Spinal cord (tissue), 10 donors: ENCODE measurements around the gene PGF. TPM values are rescaled to one million over a fixed set of nuclear protein-coding genes. Genes with fewer than 3 reads are reported as not detected.
A peak's percentile ranks its signal among the peaks of the same experiment; 100 is the strongest.

Experiments used
- DNase-seq, 6 donors: peaks; one replicate each; pipeline versions ENCODE4 v3.0.0 to v3.0.0-alpha.2; 2013 to 2015; ENCODE audit warnings: low spot score in 6 of 6, low read depth in 4 of 6
- H3K27ac ChIP-seq: one replicate; pipeline ENCODE4 v1.5.1; 2013; ENCODE audit warnings: low read depth, low read length, control low read depth
- H3K27me3 ChIP-seq: one replicate; pipeline ENCODE4 v1.6.1; 2013; ENCODE audit warnings: low read length; ENCODE audit not compliant: control insufficient read depth, insufficient read depth
- H3K36me3 ChIP-seq: one replicate; pipeline ENCODE4 v1.6.1; 2013; ENCODE audit warnings: low read length; ENCODE audit not compliant: control insufficient read depth, insufficient read depth
- H3K4me1 ChIP-seq: one replicate; pipeline ENCODE4 v1.6.1; 2013; ENCODE audit warnings: low read length; ENCODE audit not compliant: control insufficient read depth, insufficient read depth
- H3K4me3 ChIP-seq: one replicate; pipeline ENCODE4 v1.5.1; 2013; ENCODE audit warnings: low read depth, low read length, control low read depth
- H3K9me3 ChIP-seq: one replicate; pipeline ENCODE4 v1.6.1; 2013; ENCODE audit warnings: low read length; ENCODE audit not compliant: control insufficient read depth, insufficient read depth
- WGBS: methylation state at CpG from one replicate; pipeline ENCODE4 v1.1.5; 2013; ENCODE audit warnings: missing lambda C conversion rate; ENCODE audit not compliant: insufficient coverage; 5-methylcytosine and 5-hydroxymethylcytosine counted together
- polyA plus RNA-seq, 2 donors: library from polyadenylated mRNA; unstranded; fragments of 120-200 nt; gene quantifications; one replicate each; pipeline ENCODE4 v1.2.1, GENCODE V29; 2013; ENCODE audit not compliant: insufficient read length in 2 of 2
- total RNA-seq, 2 donors: library from RNA; depleted of rRNA in 1 of 2; stranded (reverse); fragments of 120-200 nt in 1 of 2; fragments of >200 nt in 1 of 2; gene quantifications; one replicate each; pipeline versions ENCODE4 v1.2.3 to v1.2.4, GENCODE V29; 2013 to 2014
- donor health status: healthy.

Gene PGF
- total and polyA plus RNA-seq, 4 donors, result 5.7 to 23.0 (median 10.8) TPM

DNA sequence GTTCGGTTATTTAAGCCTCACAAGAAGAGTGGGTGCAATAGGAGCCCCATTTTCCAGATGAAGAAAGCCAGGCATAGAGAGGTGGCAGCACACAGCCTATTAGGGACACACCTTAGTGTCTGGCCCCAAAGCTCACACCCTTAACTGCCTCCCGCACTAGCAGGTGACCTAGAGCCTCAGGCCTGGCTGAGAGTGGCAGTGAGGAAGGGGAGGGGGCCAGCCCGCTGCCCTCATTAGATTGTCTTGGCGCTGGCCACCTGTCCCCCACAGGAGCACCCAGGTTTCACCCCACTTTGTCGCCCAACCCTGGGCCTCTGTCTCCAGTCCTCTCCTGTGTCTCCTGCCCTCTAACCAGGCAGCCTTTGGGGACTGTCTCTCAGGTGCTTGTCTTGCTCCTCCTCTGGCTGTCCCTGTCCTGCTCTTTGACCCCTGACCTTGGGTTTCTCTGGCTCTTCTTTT is 18.5 kb upstream of the PGF start:
- H3K36me3 ChIP-seq, result peaks cover 3% of the 10 kb centered on the region
- no peaks in the 10 kb centered on the region for H3K9me3 ChIP-seq
- WGBS, result 89% methylated on average over 3 of the region's 5 CpGs
- H3K4me1 ChIP-seq, result peaks cover 28% of the 10 kb centered on the region
- no peaks in the 10 kb centered on the region for H3K27me3 ChIP-seq
- H3K4me3 ChIP-seq, result no peak overlapping the region
- no peak for DNase-seq
- H3K27ac ChIP-seq, result no peak overlapping the region

DNA sequence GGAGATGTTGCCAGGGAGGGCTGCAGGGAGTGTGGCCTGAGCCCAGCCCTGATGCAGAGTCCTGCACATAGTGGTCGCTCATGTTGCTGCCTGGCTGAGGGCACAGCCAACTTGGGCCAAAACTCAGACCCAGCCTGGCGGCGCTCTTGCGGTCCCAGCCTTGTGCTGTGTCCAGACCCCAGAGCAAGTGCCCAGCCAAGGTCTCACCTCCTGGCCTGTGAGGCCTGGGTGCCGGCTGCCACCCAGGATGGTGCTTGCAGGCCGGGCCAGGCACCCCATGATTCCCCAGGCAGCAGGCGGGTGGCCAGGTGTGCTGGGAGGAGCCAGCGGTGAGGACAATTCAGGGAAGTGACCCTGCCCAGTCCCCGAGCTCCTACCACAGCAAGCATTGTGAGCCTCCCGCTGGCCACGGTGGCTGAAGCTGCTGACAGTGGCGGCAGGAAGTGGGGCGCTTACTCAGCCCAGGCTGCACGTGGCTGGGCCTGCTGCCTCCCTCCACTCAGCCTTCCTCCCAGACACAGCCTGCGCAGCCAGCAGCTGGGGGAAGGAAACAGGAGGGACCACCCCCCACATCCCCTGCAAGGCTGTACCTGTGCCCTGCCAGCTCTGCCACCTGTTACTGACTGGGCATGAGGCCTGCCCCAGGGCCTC is 17.7 kb upstream of the PGF start:
- WGBS, result 81% methylated on average over 14 of the region's 15 CpGs
- peaks cover 22% of the 10 kb centered on the region for H3K4me1 ChIP-seq
- H3K36me3 ChIP-seq, result peaks cover 3% of the 10 kb centered on the region
- DNase-seq, result no peak
- no peaks in the 10 kb centered on the region for H3K27me3 ChIP-seq
- H3K9me3 ChIP-seq, result no peaks in the 10 kb centered on the region
- H3K4me3 ChIP-seq, result no peak overlapping the region
- no peak overlapping the region for H3K27ac ChIP-seq

DNA sequence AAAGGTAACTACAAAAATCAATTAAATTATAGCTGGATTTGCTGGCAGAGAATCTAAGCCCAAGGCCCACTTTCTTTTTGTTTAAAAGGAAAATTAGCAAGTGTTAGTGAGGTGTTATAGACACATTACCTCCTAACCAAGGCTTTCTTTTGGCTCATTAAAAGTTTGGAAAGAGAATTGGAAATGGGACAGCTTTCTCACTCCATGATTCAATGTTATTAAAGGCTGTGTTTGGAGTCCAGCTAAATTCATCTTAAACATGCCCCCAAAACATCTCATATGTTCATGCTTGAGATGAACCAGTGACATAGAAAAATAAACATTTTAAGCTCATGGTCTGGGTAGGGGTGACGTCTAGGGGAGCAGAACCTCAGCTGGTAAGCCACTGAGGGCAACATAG is 13.4 kb upstream of the PGF start:
- peaks cover 4% of the 10 kb centered on the region for H3K4me1 ChIP-seq
- H3K36me3 ChIP-seq, result no peaks in the 10 kb centered on the region
- no peak overlapping the region for H3K27ac ChIP-seq
- no peaks in the 10 kb centered on the region for H3K27me3 ChIP-seq
- H3K9me3 ChIP-seq, result no peaks in the 10 kb centered on the region
- WGBS, result 86% methylated on average over 1 of the region's 1 CpG
- DNase-seq, result peak in 1 of 6 donors; percentile 44
- H3K4me3 ChIP-seq, result no peak overlapping the region

DNA sequence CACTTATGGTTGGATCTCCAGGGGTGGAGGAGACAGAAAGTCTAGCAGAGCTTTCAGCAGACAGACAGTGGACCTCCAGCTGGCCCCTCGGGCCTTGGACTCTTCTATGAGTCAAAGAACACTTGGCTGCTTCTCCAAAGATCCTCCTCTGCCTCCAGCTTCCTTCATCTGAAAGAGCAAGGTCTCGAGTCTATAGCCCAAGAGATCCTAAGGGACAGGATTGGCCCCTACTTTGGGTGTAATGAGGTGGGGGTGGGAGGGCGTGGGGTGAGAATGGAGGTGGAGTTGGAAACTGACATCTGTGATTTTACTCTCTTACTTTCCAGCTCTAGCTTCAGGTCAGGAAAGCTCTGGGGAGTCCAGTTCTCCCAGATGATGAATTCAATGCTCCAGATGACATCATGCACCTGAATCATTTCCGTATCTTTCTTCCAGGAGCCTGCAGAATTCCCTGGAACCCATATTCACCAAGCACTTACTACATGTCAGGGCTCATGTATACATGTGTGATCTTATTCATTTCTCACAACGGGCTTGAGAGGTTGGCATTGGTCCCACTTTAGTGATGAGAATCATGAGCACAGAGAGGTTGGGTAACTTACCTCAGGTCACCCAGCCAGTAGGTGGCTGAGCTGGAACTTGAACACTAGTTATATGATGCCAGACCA is 10.2 kb upstream of the PGF start:
- Histone ChIP-seq H3K9me3 (no peaks in the 10 kb centered on the region), H3K27ac (no peak overlapping the region), H3K4me3 (no peak overlapping the region), H3K36me3 (no peaks in the 10 kb centered on the region), H3K27me3 (no peaks in the 10 kb centered on the region), H3K4me1 (peaks cover 16% of the 10 kb centered on the region)
- no peak for DNase-seq
- 69% methylated on average over 2 of the region's 5 CpGs for WGBS

DNA sequence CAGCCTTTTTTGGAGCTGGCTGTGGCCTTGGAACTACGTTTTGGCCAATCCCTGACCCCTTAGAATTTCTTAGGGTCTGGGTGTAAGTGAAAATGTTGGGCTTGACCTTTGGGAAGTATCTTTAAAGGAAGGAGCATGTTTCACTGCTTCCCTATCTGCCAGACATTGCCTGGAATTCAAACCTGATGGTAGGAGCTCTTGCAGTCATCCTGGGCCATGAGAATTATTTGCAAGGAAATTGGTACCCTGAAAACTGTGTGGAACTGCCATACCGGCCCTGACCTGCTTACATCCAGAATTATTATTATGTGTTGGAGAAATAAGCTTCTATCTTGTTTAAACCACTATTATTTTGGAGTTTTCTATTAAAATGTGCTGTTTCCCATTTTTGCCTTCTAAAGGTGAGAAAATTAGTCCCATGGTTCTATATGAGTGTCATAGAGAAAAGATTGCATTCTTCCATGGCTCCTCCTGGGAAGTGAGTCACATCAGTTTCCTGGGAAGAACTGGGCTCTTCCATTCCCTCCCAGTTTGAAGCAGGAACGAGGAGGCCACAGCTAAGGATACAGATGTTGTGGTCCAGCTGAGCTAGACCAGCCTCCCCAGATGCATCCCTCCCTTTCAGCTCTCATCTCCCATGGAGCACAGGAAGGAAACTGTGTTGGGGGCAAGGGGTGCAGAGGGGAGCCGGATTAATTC is 9.5 kb upstream of the PGF start:
- Histone ChIP-seq H3K9me3 (no peaks in the 10 kb centered on the region), H3K4me1 (peaks cover 19% of the 10 kb centered on the region), H3K4me3 (no peak overlapping the region), H3K27ac (no peak overlapping the region), H3K27me3 (no peaks in the 10 kb centered on the region), H3K36me3 (no peaks in the 10 kb centered on the region)
- DNase-seq, result no peak
- 86% methylated on average over 1 of the region's 4 CpGs for WGBS

DNA sequence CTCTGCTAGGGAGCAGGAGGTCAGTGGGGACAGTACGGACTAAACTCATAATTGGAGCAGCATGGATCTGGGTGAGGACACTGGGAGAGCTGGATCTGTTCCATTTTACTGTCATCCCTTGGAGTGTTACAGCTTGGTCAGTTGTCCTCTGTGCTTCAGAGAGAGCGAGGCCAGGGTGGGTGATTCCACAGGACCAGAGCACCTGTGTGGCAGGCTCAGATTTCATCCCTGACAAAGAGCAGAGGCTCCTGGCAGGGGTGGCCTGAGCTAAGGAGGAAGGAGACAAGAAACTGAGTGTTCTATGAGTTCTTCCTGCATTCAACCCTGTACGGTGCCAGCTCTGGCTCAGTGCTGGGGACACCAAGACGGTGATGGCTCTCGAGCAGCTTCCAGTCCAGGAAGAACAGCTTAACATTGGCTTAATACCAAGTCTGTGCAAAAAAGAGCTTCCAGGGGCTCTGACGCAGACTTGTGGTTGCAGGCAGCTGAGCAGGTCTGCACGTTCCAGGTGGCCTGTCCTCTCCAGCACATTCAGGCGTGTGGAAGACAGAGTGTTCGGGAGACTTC is 8.4 kb upstream of the PGF start:
- H3K27ac ChIP-seq, result no peak overlapping the region
- DNase-seq, result no peak

DNA sequence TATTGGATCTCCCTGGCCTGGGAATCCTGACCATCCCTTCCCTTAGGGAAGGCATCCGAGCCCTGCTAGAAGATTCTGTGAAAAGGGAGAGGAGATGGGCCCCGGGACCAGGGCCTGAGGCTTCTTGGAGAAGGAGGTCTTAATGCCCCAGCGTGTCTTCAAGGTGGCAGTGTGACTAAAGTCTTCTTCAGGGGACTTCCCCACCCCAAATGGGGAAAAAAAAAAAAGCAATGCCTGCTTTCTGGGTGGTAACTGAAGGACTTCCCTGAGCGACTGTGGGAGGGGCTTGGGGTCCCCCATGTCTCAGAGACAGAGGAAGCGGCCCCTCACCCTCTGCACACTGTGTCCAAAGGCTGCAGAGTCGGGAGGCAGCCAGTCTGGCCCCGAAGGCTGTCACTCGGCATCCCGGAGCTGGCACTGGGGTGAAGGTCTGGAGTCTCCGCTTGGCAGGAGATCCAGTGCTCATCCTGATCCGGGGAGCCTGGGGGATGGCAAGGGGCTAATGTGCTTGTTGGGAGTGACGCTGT is 7.8 kb upstream of the PGF start:
- no peak for DNase-seq
- H3K9me3 ChIP-seq, result no peaks in the 10 kb centered on the region
- peaks cover 19% of the 10 kb centered on the region for H3K4me1 ChIP-seq
- WGBS, result 64% methylated on average over 9 of the region's 12 CpGs
- H3K4me3 ChIP-seq, result no peak overlapping the region
- no peak overlapping the region for H3K27ac ChIP-seq
- no peaks in the 10 kb centered on the region for H3K36me3 ChIP-seq
- no peaks in the 10 kb centered on the region for H3K27me3 ChIP-seq

More for the DNA sequence above, 8.4 kb upstream of the PGF start:
- Histone ChIP-seq H3K9me3 (no peaks in the 10 kb centered on the region), H3K4me1 (peaks cover 19% of the 10 kb centered on the region), H3K4me3 (no peak overlapping the region), H3K27me3 (no peaks in the 10 kb centered on the region), H3K36me3 (no peaks in the 10 kb centered on the region)
- WGBS, result 60% methylated on average over 9 of the region's 9 CpGs

DNA sequence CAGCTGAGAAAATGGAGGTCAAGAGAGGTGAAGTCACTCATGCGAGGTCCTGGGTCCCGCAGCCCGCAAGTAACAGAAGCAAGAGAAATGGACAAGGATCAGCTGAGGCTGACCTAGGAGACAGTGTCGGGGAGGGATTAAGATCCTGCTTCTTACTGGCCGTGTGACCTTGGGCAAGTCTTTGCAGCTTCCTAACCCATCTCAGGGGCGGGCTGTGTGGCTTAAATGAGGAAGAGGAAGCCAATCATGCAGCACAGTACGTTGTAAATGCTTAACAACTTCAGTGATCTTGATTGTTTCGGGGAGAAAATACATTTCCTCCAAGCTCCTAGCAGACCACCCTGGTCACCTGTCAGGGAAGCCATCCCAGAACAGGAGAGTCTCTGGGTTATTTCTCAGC is 7.1 kb upstream of the PGF start:
- no peak for DNase-seq
- Histone ChIP-seq H3K27ac (no peak overlapping the region), H3K4me1 (peaks cover 19% of the 10 kb centered on the region), H3K9me3 (no peaks in the 10 kb centered on the region), H3K36me3 (no peaks in the 10 kb centered on the region), H3K27me3 (no peaks in the 10 kb centered on the region), H3K4me3 (no peak overlapping the region)
- WGBS, result 75% methylated on average over 5 of the region's 8 CpGs

DNA sequence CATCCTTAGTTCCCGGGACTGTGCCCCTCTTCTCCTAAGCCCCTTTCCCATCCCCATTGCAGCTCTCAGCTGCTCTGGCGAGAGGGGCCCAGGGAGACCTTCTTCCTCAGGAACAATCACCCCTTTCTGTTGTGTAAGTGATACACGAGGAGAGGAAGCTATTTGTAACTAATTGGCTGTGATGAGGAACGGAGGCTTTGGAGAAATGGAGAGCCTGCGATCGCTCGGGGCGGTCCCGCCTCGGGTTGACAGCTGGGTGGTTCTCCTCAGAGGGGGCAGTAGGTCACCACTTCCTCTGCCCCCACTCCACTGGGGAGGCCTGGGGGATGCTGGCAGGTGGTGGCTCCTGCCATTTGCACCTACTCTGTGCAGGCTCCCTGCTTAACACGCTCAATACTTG is 6.6 kb upstream of the PGF start:
- Histone ChIP-seq H3K36me3 (no peaks in the 10 kb centered on the region), H3K27me3 (no peaks in the 10 kb centered on the region), H3K9me3 (no peaks in the 10 kb centered on the region), H3K4me1 (peaks cover 19% of the 10 kb centered on the region), H3K4me3 (no peak overlapping the region), H3K27ac (no peak overlapping the region)
- no peak for DNase-seq
- 38% methylated on average over 8 of the region's 11 CpGs for WGBS
